Activated CD4-positive, alpha-beta T cell treated with anti-CD3 and anti-CD28 coated beads, Interleukin-2, amount 50 U/mL, for 1 hour (primary cell): Measurements from ENCODE around the gene TTC29.
"Not testable (repeated sequence)": the region's sequence is repeated elsewhere in the genome, so short reads cannot be mapped to it uniquely, and the experiment has no call there.

Experiments used
- DNase-seq: peaks from one replicate; pipeline ENCODE4 v3.0.0-alpha.2; 2020

TTC29 gene

DNA sequence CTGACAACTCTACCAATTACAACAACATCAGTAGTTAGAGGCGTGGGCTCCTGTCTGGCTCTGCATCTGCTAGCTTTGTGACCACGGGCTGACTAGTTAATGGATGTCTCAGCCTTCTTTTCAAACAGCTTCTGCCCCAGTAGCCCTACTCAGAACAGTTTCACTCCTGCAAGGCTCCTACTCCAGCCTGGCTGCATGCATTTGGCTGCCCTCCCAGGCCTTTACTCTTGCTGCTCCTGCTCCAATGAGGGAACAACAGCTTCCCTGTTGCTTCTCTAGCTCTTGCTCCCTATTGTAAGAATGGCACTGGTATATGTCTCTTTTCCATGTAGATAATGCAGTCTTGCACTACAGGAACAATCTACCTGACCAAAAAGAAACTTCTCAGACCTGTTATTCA lies 93.3 kb downstream of the TTC29 start:
- DNase-seq: no peak

DNA sequence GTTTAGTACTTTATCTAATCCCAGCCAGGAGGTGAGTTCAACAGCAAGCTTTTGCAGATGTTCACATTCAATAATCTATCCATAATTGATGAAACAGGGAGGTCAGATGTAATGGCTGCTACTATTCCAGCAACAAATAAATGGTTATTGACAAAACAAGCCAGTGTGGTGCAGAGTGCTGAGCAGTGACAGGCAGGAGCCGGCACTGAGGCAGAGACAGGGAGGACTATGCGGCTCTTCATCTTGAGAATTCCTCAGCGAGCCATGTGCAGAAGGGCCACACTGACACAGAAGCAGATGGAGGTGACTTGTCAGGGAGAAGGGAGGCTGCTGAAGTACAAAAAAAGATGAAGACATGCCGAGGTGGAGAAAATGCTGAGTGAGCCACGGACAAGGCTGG lies 98.3 kb downstream of the TTC29 start:
- no peak for DNase-seq

DNA sequence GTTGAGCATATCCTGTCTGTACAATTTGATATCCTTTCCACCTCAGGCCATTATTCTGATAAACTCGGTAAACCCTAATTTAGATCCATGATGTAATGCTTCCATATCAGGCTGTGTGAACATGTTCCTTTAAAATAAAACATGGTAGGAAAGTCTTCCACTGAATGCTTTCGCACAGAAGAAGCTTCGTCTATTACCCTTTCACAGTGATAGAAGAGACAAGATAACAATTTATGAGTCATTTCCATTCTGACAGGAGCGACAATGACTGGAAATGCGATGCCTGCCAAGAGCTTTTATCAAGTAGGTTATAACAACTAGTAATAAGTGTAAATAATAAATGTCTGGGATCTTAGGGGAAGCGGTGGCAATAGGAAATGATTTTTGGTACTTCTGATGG lies 98.8 kb downstream of the TTC29 start:
- DNase-seq: no peak

DNA sequence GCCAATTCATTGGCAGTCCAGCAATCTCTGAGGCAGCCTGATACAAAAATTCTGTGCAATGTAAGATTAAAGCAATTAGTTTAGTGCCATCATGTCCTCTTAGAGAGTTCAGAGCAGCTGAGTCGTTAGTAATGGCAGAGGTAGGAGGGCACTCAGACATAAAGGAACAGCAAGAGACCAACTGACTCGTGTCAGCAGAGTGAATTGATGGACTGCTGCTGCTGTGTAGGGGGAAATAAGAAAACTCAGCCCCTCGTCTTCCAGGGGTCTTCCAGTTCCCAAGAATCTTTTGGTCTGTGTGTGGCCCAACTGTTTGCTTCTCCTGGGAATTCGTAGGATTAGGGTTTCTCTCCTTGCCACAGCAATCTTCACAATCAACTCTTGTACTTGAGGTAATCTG lies 100.9 kb downstream of the TTC29 start:
- DNase-seq: no peak

DNA sequence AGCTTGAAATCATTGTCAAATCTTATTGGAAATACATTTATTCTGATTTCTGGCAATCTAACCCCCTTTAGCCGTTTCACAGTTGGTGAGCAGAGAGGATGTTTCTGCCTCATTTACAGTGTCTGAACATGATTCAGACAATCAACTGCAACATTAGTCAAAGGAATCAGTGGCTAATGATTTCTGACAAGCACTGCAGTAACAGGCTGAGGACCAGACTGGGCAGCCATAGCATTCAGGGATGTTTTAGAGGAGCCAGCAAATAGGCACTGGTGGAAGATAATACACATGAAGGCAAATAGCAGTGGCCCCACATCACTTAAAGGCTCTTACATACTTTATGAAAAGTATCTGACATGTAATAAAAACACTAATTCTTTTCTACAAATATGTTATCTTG lies 102.8 kb downstream of the TTC29 start:
- no peak for DNase-seq

DNA sequence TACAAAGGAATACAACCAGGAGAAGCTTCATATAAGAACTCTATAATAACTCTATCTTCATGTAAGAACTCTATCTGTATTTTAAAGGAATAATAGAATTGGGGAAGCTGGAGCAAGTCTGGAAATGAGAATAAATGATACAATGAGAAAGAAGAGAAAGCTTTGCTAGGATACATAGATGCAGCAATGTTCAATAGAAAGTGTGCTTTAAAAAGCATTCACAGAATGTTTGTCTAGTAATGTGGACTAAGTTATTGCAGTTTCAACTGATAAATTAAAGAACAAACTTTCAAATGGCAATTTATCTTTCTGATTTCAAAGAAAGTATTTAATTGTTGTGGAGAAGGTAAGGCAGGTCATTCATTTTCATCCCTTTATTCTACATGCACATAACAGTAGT lies 104.9 kb downstream of the TTC29 start:
- no peak for DNase-seq

DNA sequence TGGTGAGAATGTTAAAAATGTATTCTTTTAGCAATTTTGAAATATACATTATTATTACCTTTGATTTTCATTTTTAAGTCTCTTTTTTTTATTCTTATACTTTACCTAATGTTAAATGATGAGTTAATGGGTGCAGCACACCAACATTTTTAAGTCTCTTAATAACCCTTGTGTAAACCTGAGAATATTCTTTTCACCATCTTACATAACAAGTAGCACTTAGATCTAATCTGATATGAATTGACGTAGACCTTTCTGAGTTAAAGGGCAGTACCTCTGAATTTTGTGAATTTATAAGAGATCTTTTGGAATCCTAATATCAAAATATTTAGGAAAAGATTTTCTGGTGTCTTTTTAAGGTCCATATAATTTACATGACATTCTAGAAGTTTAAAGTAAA lies 110.6 kb downstream of the TTC29 start:
- DNase-seq: no peak

DNA sequence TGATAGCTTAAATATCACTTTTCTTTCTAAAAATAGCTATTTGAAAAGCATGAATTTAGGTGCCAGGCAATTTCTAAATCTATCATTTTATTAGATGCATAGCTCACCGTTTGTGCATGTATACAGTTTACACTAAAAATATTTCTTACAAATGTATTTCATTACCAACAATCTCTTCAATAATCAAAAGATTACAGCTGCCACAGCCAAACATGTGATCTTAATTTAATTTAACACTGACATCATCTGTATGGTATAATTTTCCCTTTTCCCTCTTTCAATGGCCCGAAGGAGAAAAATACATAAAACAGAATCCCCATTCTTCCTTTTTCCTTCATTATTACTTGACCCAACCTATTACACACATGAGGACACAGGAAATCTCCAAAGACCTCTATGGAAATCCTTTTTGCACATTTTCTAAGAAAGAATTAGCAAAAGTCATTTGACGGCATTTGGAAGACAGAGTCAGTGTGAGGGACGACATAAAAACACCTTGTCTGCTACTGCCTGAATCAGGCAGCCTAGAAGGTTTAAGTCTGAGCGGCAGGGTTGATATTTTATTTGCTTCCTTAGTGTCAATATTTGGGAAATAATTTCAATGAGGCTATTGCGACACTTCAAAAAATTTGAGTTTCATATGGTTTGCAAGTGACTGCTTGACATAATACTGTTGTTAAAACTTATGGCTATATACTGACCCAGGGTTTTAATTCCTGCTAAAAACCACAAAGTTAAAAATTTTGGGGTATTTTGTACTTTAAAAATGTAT lies 111.2 kb downstream of the TTC29 start:
- DNase-seq: no peak

DNA sequence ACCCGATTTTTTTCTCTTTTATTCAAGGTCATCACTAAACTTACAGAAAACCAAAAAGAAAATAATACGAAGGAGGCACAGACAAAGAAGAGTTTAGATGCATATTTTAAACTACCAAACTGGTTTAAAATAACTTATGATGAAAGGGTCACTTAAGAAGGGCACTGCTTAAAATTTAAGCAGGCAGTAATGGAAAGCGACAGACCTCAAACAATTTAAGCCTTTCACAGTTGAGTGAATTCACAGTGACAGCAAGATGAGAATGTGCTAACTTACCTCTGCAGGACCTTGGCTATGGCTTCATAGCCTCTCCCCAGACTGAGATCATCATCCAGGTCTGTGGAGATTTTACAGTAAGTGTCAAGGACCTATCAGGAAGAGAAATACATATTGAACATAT lies 112.1 kb downstream of the TTC29 start:
- no peak for DNase-seq

DNA sequence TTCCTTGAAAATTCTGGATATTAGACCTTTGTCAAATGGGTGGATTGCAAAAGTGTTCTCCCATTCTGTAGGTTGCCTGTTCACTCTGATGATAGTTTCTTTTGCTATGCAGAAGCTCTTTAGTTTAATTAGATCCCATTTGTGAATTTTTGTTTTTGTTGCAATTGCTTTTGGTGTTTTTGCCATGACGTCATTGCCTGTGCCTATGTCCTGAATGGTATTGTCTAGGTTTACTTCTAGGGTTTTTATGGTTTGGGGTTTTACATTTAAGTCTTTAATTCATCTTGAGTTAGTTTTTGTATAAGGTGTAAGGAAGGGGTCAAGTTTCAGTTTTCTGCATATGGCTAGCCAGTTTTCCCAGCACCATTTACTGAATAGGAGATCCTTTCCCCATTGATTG lies 122.7 kb downstream of the TTC29 start:
- DNase-seq: not testable (repeated sequence)

DNA sequence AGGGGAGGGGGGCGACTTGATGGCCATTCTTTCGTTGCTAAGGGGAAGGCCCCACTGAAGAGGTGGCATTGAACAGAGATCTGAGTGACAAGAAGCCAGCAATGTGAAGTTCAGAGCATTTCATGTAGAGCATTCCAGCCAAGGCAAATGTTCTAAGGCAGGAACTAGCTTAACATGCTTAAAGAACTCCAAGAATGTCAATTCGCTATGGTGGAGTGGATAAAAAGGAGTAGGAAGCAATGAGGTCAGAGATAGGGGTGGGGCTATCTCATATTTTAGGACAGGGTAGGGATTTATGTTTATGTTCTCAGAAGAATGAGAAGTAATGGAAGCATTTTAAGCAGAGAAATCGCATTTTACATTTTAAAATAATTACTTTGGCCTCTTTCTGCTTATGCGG lies 130.9 kb downstream of the TTC29 start:
- no peak for DNase-seq

DNA sequence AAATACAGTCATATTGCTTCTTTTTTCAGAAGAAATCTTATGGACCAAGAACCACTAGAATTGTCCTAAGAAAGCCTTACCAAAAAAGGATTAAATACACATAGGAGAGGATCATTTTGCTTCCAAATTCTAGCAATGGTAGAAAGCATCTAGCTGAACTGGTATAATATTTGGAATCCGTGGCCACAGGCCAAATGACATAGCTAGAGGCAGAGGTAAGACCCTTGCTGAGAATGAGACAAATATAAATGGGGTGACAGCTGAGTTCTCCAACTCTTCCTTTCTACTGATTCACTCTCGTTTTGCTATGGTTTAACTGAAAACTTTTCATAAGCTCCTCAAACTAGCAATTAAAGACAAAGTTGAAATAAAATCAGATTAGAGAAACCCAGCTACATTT lies 150.0 kb downstream of the TTC29 start:
- no peak for DNase-seq

DNA sequence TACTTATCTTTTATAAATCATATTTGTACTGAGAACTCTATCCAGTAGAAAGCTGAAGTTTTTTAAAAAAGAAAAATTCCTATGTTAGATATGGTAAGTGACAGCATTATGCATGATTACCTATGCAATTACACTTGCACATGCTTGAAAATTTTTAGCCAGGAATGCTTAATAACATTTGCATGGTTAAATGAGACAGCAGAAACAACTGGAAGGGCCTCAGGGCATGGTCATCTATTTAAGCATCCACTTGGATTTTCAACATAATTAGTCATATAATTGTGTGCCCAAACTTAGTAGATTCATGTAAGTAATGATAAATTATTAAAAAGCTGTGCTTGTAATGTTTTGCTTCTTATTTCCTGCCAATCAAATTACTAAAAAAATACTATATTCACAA lies 151.9 kb downstream of the TTC29 start:
- DNase-seq: no peak

DNA sequence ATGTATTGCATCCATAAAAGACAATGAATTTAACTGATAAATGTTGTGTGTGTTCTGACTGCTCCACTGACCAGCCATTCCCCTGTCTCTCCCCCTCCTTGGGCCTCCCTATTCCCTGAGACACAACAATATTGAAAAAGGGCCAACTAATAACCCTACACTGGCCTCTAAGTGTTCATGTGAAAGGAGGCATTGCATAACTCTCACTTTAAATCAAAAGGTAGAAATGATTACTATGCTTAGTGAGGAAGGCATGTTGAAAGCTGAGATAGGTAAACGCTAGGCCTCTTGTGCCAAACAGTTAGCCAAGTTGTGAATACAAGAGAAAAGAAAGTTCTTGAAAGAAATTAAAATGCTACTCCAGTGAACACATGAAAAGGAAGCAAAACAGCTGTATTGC lies 154.2 kb downstream of the TTC29 start:
- DNase-seq: no peak

DNA sequence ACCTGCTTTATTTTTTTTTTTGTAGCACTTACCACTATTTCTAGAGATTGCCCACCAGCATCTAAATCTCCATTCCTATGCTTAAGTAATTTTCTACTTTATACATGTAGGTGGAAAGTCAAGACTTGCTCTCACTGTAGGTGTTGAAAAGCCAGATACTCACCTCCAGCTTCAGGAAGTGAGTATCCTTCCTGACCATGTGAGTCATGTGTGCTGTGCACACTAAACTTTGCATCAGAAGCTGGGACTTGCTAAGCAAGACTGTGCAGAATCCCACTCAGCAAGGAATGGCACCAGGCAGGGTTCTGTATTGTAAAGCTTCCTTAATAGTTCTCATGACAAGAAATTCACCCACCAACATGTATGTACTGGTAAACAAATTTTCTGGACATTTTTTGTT lies 155.1 kb downstream of the TTC29 start:
- DNase-seq: no peak

DNA sequence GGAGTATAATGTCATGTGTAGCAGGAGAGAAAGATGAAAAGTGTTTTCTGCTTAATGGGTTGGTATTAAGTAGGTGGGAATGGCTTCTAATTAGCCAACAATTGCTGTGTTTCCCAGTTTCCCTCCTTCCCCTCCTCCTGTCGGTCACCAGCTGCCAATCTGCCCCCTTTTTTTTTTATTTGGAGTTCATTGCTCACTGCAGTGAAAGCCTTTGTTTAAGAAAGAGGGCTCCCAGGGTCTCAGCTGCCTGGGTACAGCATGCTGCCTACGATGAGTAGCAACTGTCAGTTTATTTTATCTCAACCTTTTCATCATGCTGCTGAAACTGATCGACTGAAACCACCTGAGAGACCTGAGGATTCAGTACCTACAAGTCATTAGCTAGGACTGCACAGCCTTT lies 157.9 kb downstream of the TTC29 start:
- no peak for DNase-seq

DNA sequence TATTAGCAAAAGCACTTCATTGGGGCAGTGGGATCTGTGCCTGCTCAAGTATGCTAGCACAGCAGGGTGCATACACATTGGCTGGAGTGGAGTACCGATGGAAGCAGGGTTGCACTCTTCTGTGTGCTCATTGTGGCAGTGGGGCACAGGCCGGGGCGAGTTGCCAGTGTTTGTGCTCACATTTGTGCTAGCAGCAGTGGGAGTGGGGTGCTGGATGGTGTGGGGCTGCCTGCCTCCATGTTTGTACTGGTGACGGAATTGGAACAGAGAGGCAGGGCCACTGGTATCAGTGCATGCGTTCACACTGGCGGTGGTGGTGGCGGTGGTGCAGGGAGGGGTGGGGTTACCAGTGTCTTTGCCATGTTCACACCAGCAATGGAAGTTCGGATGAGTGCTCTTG lies 169.0 kb downstream of the TTC29 start:
- DNase-seq: no peak

DNA sequence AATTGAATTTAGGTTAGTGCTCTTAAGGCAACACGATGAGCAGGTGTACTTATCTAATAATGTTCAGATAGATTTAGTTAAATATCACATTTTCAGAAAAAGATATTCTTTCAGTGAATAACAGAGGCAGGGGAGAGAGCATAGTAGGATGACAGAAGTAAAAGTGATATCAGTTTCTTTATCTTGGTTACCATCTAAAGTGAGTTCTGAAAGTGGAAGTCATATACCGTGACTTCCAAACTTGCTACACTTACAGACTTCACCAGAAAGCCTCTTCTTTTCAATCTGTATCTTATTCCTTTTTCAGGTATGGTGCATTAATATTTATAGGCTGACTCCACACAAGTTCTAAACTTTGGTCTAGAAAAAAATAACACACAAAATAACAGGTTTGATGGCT lies 182.1 kb downstream of the TTC29 start:
- DNase-seq: no peak

DNA sequence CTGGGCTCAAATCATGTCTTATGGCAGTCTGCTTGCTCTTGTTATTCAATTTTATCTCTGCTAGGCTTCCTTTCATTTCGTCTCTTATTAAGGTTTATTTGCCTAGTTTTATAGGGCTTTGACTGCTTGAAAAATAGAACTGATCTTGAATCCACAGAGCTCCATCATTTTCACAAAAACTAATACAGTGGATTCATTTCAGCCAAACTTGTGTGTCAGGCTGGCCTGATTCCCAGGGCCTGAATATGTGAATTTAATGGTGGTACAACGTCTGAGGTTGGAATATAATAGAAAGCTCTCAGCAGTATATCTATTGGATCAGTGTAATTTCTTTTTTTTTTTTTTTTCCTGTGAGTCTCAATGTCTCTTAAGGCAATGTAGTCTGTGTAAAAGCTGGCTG lies 183.6 kb downstream of the TTC29 start:
- no peak for DNase-seq

DNA sequence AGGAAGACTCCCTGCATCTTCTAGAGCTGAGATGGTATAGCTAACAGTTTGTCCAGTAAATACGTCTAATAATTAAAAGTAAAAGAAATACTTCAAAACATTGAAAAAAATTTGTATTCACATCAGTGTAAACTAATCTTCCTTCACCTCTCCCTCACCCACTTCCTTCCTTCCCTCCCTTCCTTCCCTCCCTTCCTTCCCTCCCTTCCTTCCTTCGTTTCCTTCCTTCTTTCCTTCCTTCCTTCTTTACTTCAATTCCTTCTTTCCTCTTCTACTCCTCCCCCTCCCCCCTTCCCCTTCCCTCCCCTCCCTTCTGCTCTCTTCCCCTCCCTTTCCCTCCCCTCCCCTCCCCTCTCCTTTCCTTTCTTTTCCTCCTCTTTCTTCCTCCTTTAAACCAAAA lies 203.2 kb downstream of the TTC29 start:
- DNase-seq: no peak

DNA sequence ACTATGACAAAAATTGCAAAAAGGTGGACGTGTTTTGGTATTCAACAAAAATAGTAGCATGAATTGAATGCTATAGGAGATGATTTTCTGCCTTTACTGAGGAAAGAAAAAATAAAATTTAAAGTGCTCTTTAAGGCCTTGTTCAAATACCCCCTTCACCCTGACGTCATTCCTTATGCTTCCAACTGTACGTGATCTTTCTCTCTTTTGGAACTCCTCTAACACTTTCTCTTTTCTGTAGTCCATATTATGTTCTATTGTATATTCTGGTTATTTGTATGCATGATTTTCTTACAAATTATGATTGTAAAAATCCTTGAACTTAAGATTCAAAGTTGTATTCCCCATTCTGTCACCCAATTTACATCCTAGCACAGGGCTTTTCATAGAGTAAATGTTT lies 206.5 kb downstream of the TTC29 start:
- DNase-seq: no peak

DNA sequence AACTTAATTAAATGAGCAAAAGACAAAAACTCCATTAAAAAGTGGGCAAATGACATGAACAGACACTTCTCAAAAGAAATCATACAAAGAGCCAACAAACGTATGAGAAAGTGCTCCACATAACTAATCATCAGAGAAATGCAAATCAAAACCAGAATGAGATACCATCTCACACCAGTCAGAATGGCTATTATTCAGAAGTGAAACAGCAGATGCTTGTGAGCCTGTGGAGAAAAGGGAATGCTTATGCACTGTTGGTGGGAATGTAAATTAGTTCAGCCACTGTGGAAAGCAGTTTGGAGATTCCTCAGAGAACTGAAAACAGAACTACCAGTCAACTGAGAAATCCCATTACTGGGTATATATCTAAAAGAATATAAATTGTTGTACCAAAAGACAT lies 222.1 kb downstream of the TTC29 start:
- not testable (repeated sequence) for DNase-seq

DNA sequence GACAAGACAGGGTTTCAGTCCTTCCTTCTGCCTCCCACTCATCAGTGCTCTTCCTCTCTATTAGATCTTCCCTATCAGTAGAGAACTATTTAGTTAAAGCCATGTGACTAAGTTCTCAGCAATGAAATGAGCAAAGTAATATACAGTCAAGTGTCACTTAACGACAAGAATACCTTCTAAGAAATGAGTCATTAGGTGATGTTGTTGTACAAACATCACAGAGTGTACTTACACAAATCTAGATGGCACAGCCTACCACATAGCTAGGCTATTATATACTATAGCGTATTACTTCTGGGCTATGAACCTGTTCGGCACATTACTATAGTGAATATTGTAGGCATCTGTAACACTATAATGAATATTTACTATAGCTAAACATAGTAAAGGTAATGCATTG lies 235.7 kb downstream of the TTC29 start:
- no peak for DNase-seq

DNA sequence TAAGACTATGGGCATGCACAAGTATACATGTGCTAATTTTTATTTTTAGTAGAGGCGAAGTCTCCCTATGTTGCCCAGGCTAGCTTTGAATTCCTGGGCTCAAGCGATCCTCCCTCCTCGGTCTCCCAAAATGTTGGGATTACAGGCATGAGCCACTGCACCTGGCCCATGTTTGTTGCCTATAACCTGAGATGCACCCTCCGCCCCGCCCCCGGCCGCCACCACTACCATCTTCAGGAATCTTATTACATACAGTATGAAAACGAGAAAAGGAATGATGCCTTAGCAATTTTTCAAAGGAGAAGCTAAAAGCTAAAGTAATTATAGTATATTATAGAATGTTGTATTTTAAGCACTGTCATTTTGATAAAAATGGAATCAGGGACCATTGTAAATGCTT lies 245.8 kb downstream of the TTC29 start:
- DNase-seq: no peak

DNA sequence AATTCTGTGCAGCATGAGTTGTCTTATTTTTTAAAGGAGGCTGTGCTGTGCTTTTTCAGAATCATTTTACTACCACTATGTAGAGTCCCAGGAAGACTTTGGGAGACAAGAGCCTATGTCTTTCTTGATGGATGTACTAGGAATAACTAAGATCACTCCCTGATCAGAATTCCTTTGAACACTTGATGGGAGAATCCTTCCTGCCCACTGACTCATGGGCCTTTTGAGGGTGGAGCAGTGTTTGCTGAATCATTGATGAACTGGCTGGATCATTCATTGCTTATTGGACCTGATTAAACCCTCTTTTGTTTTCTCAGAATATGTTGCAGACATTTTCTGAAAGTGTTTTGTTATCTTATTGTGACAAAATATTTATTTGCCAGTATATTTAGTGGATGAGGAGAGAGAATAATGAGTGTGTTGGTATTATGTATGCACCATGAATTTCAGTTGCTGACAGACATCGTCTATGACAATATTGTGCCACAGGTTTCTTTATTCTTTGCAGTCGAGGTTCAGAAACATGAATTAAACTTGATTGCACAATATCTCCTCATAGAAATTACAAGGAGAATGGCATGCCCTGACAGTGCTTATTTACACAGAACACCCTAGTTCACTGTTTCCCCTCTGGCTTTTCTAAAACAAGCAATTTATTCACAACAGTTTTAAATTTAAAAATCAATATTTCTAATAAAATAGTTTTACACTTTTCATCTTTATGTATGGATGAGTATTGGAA lies 270.7 kb downstream of the TTC29 start:
- no peak for DNase-seq
